Esophagus squamous epithelium (tissue), 5 donors: ENCODE measurements around the gene REPIN1. TPM values are rescaled to one million over a fixed set of nuclear protein-coding genes. Genes with fewer than 3 reads are reported as not detected.

Experiments used
- DNase-seq: peaks from one replicate; lab custom pipeline; 2025; lab: John Stamatoyannopoulos, UW
- H3K27ac ChIP-seq, 4 donors: fragments of 200-600 bp; sonication (generic); one replicate each; pipeline ENCODE4 v1.5.1; 2016 to 2019; ENCODE audit warnings: mild to moderate bottlenecking in 1 of 4
- H3K27me3 ChIP-seq, 4 donors: fragments of 200-600 bp; sonication (generic); 1 replicate in 3 of 4; 2 replicates in 1 of 4; pipeline versions ENCODE4 v1.5.1 to v1.6.0; 2017 to 2021; ENCODE audit warnings: antibody characterized with exemption in 1 of 4
- H3K36me3 ChIP-seq, 3 donors: fragments of 200-600 bp; sonication (generic); one replicate each; pipeline ENCODE4 v1.5.1; 2016 to 2019
- H3K4me1 ChIP-seq, 3 donors: fragments of 200-600 bp; sonication (generic); one replicate each; pipeline ENCODE4 v1.5.1; 2017 to 2019
- H3K4me3 ChIP-seq, 4 donors: fragments of 200-600 bp; sonication (generic); 1 replicate in 3 of 4; 2 replicates in 1 of 4; pipeline ENCODE4 v1.5.1; 2016 to 2019; ENCODE audit warnings: mild to moderate bottlenecking in 2 of 4, moderate library complexity in 1 of 4
- H3K9me3 ChIP-seq, 3 donors: fragments of 200-600 bp; sonication (generic); one replicate each; pipeline ENCODE4 v1.5.1; 2016 to 2019
- POLR2A ChIP-seq, 4 donors: fragments of 450-650 bp; IDR thresholded peaks; one replicate each; pipeline ENCODE4 v1.6.1; 2017; ENCODE audit warnings: antibody characterized with exemption in 4 of 4, mild to moderate bottlenecking in 4 of 4, moderate library complexity in 3 of 4
- WGBS, 2 donors: methylation state at CpG; one replicate each; pipeline ENCODE4 v1.1.5; 2018; 5-methylcytosine and 5-hydroxymethylcytosine counted together
- intact Hi-C: fragments of 100-400 bp; cut with DNase I; formaldehyde crosslinking; loops from one replicate; pipeline ENCODE4 v1.15.0; 2022
- total RNA-seq, 4 donors: library from RNA; depleted of rRNA; stranded (reverse); fragments of >200 nt; gene quantifications; one replicate each; pipeline ENCODE4 v1.1.0, GENCODE V29; 2016
- TF ChIP-seq, protein P1 (sequence below), 6 experiments: fragments of 450-650 bp in 4 of 6; fragments of 200-600 bp in 2 of 6; sonication (generic) in 2 of 6; IDR thresholded peaks; one replicate each; pipeline ENCODE4 v1.5.1; 2016 to 2019; ENCODE audit warnings: antibody characterized with exemption in 6 of 6, mild to moderate bottlenecking in 4 of 6, moderate library complexity in 4 of 6
- donor health status: DM: yes; HTN: yes; CAD: no.

Gene REPIN1
- total RNA-seq, 4 donors from 2014 or later = 42.8 to 75.7 (median 63.2) TPM

DNA sequence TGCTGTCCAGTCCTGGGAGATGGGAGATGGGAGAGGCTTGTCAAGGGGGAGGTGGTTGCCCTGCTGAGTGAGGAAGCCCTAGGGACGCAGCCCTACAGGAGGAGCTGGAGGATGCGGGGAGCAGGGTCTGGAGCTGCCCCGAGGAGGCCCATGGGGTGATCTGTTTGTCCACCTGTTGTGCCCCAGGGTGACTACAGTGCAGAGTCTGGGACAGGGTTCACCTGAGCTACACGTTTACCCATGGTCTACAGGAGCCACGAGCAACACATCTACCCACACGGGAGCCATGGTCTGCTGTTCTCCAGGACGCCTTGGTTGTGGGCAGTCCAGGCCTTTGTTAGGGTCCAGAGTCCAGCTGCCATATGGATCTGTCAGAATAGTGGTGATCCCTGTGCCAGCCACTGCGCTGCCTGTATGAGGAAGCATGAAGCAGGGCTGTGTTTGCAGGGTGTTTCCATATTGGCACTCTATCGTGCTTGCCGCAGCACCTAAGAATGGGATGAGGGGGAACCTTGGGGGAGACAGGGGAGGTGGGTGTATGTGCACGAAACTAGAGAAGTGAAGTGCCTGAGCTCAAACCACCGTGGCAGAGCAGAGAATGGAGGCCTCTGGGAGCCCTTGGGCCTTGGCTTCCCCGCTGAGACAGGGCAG lies 34.2 kb downstream of the REPIN1 start:
- Histone ChIP-seq H3K9me3 (no peaks in the 10 kb centered on the region), H3K36me3 (peaks cover 0 to 16% (median 2%) of the 10 kb centered on the region in 3 donors), H3K27ac (no peak overlapping the region), H3K4me3 (no peak overlapping the region), H3K27me3 (no peaks in the 10 kb centered on the region), H3K4me1 (peaks cover 24 to 55% (median 28%) of the 10 kb centered on the region in 3 donors)
- no peak for DNase-seq
- WGBS, 2 donors = 78 to 92% methylated on average over 5 to 8 of the region's 13 CpGs
- intact Hi-C loops = no loop called here
- TF ChIP-seq POLR2A (IDR thresholded peaks at IDR 0.05) = no peak
- TF ChIP-seq, protein P1, sequence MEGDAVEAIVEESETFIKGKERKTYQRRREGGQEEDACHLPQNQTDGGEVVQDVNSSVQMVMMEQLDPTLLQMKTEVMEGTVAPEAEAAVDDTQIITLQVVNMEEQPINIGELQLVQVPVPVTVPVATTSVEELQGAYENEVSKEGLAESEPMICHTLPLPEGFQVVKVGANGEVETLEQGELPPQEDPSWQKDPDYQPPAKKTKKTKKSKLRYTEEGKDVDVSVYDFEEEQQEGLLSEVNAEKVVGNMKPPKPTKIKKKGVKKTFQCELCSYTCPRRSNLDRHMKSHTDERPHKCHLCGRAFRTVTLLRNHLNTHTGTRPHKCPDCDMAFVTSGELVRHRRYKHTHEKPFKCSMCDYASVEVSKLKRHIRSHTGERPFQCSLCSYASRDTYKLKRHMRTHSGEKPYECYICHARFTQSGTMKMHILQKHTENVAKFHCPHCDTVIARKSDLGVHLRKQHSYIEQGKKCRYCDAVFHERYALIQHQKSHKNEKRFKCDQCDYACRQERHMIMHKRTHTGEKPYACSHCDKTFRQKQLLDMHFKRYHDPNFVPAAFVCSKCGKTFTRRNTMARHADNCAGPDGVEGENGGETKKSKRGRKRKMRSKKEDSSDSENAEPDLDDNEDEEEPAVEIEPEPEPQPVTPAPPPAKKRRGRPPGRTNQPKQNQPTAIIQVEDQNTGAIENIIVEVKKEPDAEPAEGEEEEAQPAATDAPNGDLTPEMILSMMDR (IDR thresholded peaks at IDR 0.05) = no peak

- 74 to 81% methylated on average over 5 to 11 of the region's 13 CpGs for WGBS, 2 donors
- peaks cover 24 to 55% (median 28%) of the 10 kb centered on the region in 3 donors for H3K4me1 ChIP-seq
- peaks cover 0 to 16% (median 0%) of the 10 kb centered on the region in 3 donors for H3K36me3 ChIP-seq
- H3K9me3 ChIP-seq = no peaks in the 10 kb centered on the region
- peak overlapping the region in 3 of 4 donors; percentile 88 to 94 (median 92) for H3K27ac ChIP-seq
- intact Hi-C loops = no loop called here
- no peak for DNase-seq
- H3K4me3 ChIP-seq = no peak overlapping the region
- TF ChIP-seq POLR2A (IDR thresholded peaks at IDR 0.05) = no peak
- H3K27me3 ChIP-seq = no peaks in the 10 kb centered on the region
These were observed 35.0 kb downstream of the REPIN1 start for GRCh38 chr7:150403376-150404171.

DNA sequence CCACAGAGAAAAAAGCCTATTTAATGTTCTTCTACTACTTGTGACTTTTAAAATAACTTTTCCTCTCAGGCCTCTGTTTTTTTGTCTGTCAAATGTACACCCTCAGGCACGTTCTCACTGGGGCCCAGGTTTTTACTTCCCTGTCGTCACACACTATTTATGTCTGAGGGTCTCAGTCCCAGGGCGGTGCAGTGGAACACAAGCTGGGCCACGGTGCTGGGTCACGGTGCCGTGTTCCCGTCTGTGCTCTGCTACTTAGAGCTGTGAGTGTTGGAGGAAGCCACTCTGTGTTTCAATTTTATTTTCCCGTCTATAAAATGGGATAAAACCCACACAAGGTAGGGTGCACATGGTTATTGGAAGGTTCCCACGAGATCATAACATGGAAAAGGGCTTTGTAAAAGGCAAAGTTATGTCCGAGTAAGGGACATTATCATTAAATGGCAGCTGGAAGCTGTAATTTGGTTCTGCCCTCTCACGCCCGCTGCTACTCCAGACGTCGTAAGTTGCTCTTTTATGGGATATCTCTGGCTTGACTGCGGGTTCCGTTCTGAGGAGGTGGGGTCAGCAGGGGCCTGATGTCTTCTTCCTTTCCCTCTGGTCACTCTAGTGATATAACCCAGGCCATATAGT lies 35.7 kb downstream of the REPIN1 start:
- 32 to 34% methylated on average over 16 of the region's 16 CpGs for WGBS, 2 donors
- intact Hi-C loops = no loop called here
- H3K27me3 ChIP-seq = no peaks in the 10 kb centered on the region
- H3K4me1 ChIP-seq = peaks cover 24 to 55% (median 28%) of the 10 kb centered on the region in 3 donors
- H3K4me3 ChIP-seq = peak overlapping the region; percentile 47 to 78 (median 74)
- H3K27ac ChIP-seq = peak overlapping the region; percentile 84 to 94 (median 90)
- H3K9me3 ChIP-seq = no peaks in the 10 kb centered on the region
- peaks cover 0 to 14% (median 0%) of the 10 kb centered on the region in 3 donors for H3K36me3 ChIP-seq
- DNase-seq = no peak
- TF ChIP-seq POLR2A (IDR thresholded peaks at IDR 0.05) = no peak
- TF ChIP-seq, protein P1 (IDR thresholded peaks at IDR 0.05) = no peak

- intact Hi-C loops = no loop called here
- DNase-seq = peak; percentile 40
- WGBS, 2 donors = 0 to 2% methylated on average over 3 to 17 of the region's 86 CpGs
These were observed 36.4 kb downstream of the REPIN1 start for GRCh38 chr7:150404805-150405583.

More at GRCh38 chr7:150404805-150405583, 36.4 kb downstream of the REPIN1 start:
- Histone ChIP-seq H3K27ac (peak overlapping the region; percentile 84 to 94 (median 90)), H3K4me1 (peaks cover 24 to 48% (median 24%) of the 10 kb centered on the region in 3 donors), H3K4me3 (peak overlapping the region; percentile 47 to 78 (median 74)), H3K27me3 (no peaks in the 10 kb centered on the region), H3K36me3 (peaks cover 0 to 14% (median 0%) of the 10 kb centered on the region in 3 donors), H3K9me3 (no peaks in the 10 kb centered on the region)
- TF ChIP-seq, protein P1 (IDR thresholded peaks at IDR 0.05) = peak in 4 of 6 experiments; percentile 13 to 31 (median 15)
- peak in 2 of 4 donors; percentile 81 to 88 for TF ChIP-seq POLR2A (IDR thresholded peaks at IDR 0.05)
